Gastrocnemius medialis (tissue), 4 donors: ENCODE measurements around the gene PRKCH. TPM values are rescaled to one million over a fixed set of nuclear protein-coding genes. Genes with fewer than 3 reads are reported as not detected.
A peak's percentile ranks its signal among the peaks of the same experiment; 100 is the strongest.

Experiments used
- ATAC-seq, 2 donors: fragments of 150-250 bp; one replicate each; pipeline ENCODE4 v1.9.1; 2016
- DNase-seq, 2 donors: peaks; one replicate each; pipeline ENCODE4 v3.0.0-alpha.2; 2019
- H3K27ac ChIP-seq, 4 donors: fragments of 200-600 bp; sonication (generic); 1 replicate in 1 of 4; 2 replicates in 3 of 4; pipeline ENCODE4 v1.5.1; 2016 to 2018; ENCODE audit warnings: mild to moderate bottlenecking in 2 of 4, moderate library complexity in 1 of 4
- H3K27me3 ChIP-seq, 3 donors: fragments of 200-600 bp; sonication (generic) in 2 of 3; 1 replicate in 1 of 3; 2 replicates in 2 of 3; pipeline versions ENCODE4 v1.5.1 to v1.6.0; 2016 to 2019; ENCODE audit warnings: mild to moderate bottlenecking in 1 of 3, moderate library complexity in 1 of 3
- H3K36me3 ChIP-seq, 2 donors: fragments of 200-600 bp; sonication (generic) in 1 of 2; one replicate each; pipeline ENCODE4 v1.5.1; 2017 to 2018
- H3K4me1 ChIP-seq, 2 donors: fragments of 200-600 bp; sonication (generic) in 1 of 2; one replicate each; pipeline ENCODE4 v1.5.1; 2016 to 2017; ENCODE audit warnings: mild to moderate bottlenecking in 2 of 2
- H3K4me3 ChIP-seq, 4 donors: fragments of 200-600 bp; sonication (generic) in 3 of 4; 1 replicate in 1 of 4; 2 replicates in 3 of 4; pipeline ENCODE4 v1.5.1; 2016 to 2019; ENCODE audit warnings: mild to moderate bottlenecking in 2 of 4
- H3K9me3 ChIP-seq, 3 donors: fragments of 200-600 bp; sonication (generic) in 2 of 3; 1 replicate in 1 of 3; 2 replicates in 2 of 3; pipeline ENCODE4 v1.5.1; 2016 to 2019
- POLR2A ChIP-seq, 2 donors: fragments of 450-650 bp; IDR thresholded peaks; one replicate each; pipeline ENCODE4 v1.6.1; 2017; ENCODE audit warnings: antibody characterized with exemption in 2 of 2, mild to moderate bottlenecking in 2 of 2, moderate library complexity in 2 of 2
- in situ Hi-C, 4 donors: fragments of 200-750 bp; cut with MboI; loops; one replicate each; pipeline versions ENCODE4 v1.15.0 to v1.8.0; 2017; ENCODE audit warnings: low sequenced_read_pairs in 4 of 4
- intact Hi-C: fragments of 100-400 bp; cut with DNase I; formaldehyde crosslinking; loops from one replicate; pipeline ENCODE4 v1.15.1; 2023; ENCODE audit warnings: low total_unique reads
- total RNA-seq, 4 donors: library from RNA; depleted of rRNA; stranded (reverse); fragments of >200 nt; gene quantifications; one replicate each; pipeline versions ENCODE4 v1.1.0 to v1.2.3, GENCODE V29; 2016
- TF ChIP-seq, protein P1 (sequence below), 5 experiments: fragments of 450-650 bp in 3 of 5; fragments of 200-600 bp in 2 of 5; sonication (generic) in 2 of 5; IDR thresholded peaks in 4 of 5; conservative IDR thresholded peaks in 1 of 5; 1 replicate in 4 of 5; 2 replicates in 1 of 5; pipeline ENCODE4 v1.5.1; 2016 to 2019; ENCODE audit warnings: antibody characterized with exemption in 5 of 5, mild to moderate bottlenecking in 3 of 5, moderate library complexity in 3 of 5

Gene PRKCH
- total RNA-seq, 4 donors from 2014 or later: 11.3 to 32.4 (median 16.6) TPM

DNA sequence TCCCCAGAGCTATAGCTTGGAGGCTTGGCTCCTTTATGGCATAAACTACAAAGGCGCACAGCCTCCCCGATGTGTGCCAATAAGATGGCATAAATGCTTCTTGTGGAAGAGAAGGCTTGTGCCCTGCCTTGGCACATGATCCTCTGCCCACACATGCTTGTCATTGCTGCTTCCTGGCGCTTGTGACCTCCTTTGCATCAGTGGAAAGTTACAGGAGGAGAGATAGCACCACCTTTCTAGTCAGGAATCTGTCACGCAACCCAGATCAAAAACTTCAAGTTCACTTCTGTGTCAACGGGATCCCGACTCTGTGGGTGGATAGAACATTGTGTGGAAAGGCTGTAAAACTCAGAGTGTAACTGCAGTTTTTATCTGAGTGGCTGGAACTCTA is 190.2 kb downstream of the PRKCH start:
- intact Hi-C loops: no loop called here
- DNase-seq (no peak), ATAC-seq (peak in 1 of 2 donors; percentile 66)
- no peaks in the 10 kb centered on the region for H3K27me3 ChIP-seq
- no peak overlapping the region for H3K4me3 ChIP-seq
- H3K4me1 ChIP-seq: peaks cover 2 to 14% of the 10 kb centered on the region in 2 donors
- in situ Hi-C loops: no loop called here
- TF ChIP-seq POLR2A (IDR thresholded peaks at IDR 0.05): no peak
- TF ChIP-seq, protein P1, sequence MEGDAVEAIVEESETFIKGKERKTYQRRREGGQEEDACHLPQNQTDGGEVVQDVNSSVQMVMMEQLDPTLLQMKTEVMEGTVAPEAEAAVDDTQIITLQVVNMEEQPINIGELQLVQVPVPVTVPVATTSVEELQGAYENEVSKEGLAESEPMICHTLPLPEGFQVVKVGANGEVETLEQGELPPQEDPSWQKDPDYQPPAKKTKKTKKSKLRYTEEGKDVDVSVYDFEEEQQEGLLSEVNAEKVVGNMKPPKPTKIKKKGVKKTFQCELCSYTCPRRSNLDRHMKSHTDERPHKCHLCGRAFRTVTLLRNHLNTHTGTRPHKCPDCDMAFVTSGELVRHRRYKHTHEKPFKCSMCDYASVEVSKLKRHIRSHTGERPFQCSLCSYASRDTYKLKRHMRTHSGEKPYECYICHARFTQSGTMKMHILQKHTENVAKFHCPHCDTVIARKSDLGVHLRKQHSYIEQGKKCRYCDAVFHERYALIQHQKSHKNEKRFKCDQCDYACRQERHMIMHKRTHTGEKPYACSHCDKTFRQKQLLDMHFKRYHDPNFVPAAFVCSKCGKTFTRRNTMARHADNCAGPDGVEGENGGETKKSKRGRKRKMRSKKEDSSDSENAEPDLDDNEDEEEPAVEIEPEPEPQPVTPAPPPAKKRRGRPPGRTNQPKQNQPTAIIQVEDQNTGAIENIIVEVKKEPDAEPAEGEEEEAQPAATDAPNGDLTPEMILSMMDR (IDR thresholded peaks at IDR 0.05 in 4 of 5, conservative IDR thresholded peaks at IDR 0.05 in 1 of 5): no peak
- no peaks in the 10 kb centered on the region for H3K36me3 ChIP-seq
- no peaks in the 10 kb centered on the region for H3K9me3 ChIP-seq
- peak overlapping the region in 1 of 4 donors; percentile 21 for H3K27ac ChIP-seq

DNA sequence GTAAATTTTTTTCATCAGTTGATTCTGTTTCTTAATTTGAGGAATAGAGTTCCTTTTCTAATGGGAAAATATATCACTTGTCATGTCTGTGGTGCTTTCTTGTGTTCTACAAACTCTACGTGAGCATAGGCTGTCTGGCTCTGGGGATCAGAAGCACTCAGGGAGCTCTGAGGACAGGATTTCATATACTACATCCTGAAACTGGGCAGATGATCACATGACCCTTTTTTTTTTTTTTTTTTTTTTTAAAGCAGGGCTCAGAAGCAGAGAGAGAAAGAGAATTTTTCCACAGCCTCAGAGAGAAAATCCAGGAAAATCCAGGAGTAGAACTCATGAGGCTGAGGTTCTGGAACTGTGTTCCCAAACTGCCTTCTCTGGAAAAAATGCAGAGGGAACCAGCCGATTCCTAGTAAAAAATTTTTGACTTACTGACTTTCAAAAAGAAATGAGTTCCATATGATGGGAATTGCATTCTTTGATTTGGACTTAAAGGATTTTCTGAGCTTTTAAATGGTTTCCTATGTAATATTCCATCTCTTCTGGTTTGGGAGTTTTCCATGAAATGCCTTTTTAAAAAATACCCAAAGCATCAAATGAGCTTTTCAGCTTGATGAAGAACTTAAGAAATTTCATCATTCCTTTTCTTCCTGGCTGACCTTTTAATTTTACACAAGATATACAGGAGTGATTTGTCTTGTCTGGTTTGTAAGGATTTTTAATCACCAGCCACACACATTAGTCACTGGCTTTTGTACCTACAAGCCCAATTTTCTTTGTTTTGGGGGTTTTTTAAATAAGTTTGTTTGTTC is 190.9 kb downstream of the PRKCH start:
- TF ChIP-seq POLR2A (IDR thresholded peaks at IDR 0.05): no peak
- TF ChIP-seq, protein P1 (IDR thresholded peaks at IDR 0.05 in 4 of 5, conservative IDR thresholded peaks at IDR 0.05 in 1 of 5): no peak
- H3K27ac ChIP-seq: no peak overlapping the region
- H3K9me3 ChIP-seq: no peaks in the 10 kb centered on the region
- ATAC-seq: no peak
- no peaks in the 10 kb centered on the region for H3K27me3 ChIP-seq
- H3K4me3 ChIP-seq: no peak overlapping the region
- DNase-seq: no peak
- in situ Hi-C loops: no loop called here
- intact Hi-C loops: no loop called here
- H3K36me3 ChIP-seq: no peaks in the 10 kb centered on the region
- H3K4me1 ChIP-seq: peaks cover 8 to 21% of the 10 kb centered on the region in 2 donors

DNA sequence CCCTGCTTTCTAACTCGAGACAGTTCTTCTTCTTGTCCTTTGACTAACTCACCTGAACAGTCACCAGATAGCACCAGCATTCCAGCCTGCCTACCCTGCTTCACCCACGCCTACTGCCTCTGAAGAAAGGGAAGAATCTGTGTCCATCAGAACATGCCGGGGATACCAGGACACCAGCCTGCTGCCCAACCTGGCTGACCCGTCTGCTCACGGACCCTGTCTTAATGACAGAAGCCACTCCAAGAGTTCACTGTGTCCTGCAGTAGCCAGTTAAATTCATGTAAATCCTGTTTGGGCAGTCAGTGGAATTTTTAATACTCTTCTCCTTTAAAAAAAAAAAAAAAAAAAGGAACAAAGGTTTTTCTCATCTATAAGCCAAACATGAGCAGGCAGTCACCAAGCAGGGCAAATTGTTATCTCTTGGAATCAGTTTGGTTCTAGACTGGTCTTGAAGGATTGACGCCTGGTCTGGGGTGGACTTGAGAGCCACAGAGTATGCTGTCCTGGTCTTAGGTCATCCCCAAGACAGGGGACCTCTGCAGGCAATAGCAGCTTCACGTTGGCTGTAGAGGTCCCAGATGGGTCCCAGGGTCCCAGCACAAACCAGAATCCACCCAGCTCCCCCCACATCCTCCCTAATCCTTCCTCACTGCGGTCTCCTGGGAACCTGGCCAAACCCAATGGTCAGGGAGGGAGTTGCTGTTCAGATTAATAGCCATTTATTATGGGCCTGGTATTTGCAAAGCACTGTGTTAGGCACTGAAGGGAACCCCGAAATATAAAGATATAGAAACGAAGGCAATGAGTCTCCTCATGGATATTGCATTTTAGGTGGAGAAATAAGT is 192.8 kb downstream of the PRKCH start:
- intact Hi-C loops: no loop called here

DNA sequence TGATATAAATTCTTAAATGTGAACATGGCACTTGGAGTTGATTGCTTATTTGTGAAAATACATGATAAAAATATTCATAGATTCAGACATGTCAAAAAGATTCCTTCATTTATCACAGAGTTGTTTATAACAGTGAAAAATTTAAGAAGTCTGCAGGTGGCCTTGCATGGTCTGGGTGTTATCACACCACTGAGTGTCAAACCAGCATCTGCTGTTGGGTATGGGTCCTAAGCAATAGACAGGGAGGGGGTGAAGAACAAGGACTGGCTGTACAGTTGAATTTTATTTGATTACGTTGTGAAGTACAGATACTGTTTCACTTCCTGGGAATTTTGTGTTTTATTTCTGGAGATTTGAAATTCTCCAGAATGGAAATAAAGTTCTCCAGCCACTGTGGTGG is 193.5 kb downstream of the PRKCH start:
- H3K27me3 ChIP-seq: no peaks in the 10 kb centered on the region
- no peaks in the 10 kb centered on the region for H3K36me3 ChIP-seq
- DNase-seq (no peak), ATAC-seq (no peak)
- no peak overlapping the region for H3K4me3 ChIP-seq
- H3K4me1 ChIP-seq: peaks cover 17 to 34% of the 10 kb centered on the region in 2 donors
- no peak overlapping the region for H3K27ac ChIP-seq
- TF ChIP-seq POLR2A (IDR thresholded peaks at IDR 0.05): no peak
- TF ChIP-seq, protein P1 (IDR thresholded peaks at IDR 0.05 in 4 of 5, conservative IDR thresholded peaks at IDR 0.05 in 1 of 5): no peak
- no peaks in the 10 kb centered on the region for H3K9me3 ChIP-seq
- intact Hi-C loops (no loop called here), in situ Hi-C loops (no loop called here)

More for the DNA sequence above, 192.8 kb downstream of the PRKCH start:
- H3K9me3 ChIP-seq: no peaks in the 10 kb centered on the region
- H3K27me3 ChIP-seq: no peaks in the 10 kb centered on the region
- no peaks in the 10 kb centered on the region for H3K36me3 ChIP-seq
- ATAC-seq: no peak
- no peak for DNase-seq
- H3K4me3 ChIP-seq: no peak overlapping the region
- in situ Hi-C loops: no loop called here
- peaks cover 17 to 34% of the 10 kb centered on the region in 2 donors for H3K4me1 ChIP-seq
- no peak overlapping the region for H3K27ac ChIP-seq
- TF ChIP-seq, protein P1 (IDR thresholded peaks at IDR 0.05 in 4 of 5, conservative IDR thresholded peaks at IDR 0.05 in 1 of 5): no peak
- no peak for TF ChIP-seq POLR2A (IDR thresholded peaks at IDR 0.05)
